G401.6 (cell line): ENCODE data around the gene SKA2.
A peak's percentile ranks its signal among the peaks of the same experiment; 100 is the strongest.
"Not testable (repeated sequence)": the region's sequence is repeated elsewhere in the genome, so short reads cannot be mapped to it uniquely, and the experiment has no call there.

ENCODE experiments used
- FAIRE-seq: peaks from 2 replicates; lab custom pipeline; 2012; peaks lifted over from hg19 to GRCh38; lab: Jason Lieb, UNC

SKA2 gene

GRCh38 chr17:59151591-59151990, 3.4 kb downstream of the SKA2 start:
- no peak for FAIRE-seq

GRCh38 chr17:59151006-59151405, 4.0 kb downstream of the SKA2 start:
- FAIRE-seq = no peak

GRCh38 chr17:59149841-59150511, 5.0 kb downstream of the SKA2 start:
- FAIRE-seq = no peak

- no peak for FAIRE-seq
Measured at GRCh38 chr17:59149051-59149450, 5.9 kb downstream of the SKA2 start.

GRCh38 chr17:59145571-59146096, 9.4 kb downstream of the SKA2 start:
- FAIRE-seq = no peak

GRCh38 chr17:59141860-59142259, 13.1 kb downstream of the SKA2 start:
- FAIRE-seq = no peak

GRCh38 chr17:59139939-59140338, 15.0 kb downstream of the SKA2 start:
- no peak for FAIRE-seq

GRCh38 chr17:59138339-59138738, 16.6 kb downstream of the SKA2 start:
- not testable (repeated sequence) for FAIRE-seq

GRCh38 chr17:59131131-59131530, 23.9 kb downstream of the SKA2 start:
- peak; percentile 62 for FAIRE-seq

GRCh38 chr17:59129814-59130213, 25.2 kb downstream of the SKA2 start:
- no peak for FAIRE-seq

- FAIRE-seq = no peak
Measured at GRCh38 chr17:59126809-59127417, 28.1 kb downstream of the SKA2 start.

GRCh38 chr17:59124665-59125064, 30.3 kb downstream of the SKA2 start:
- no peak for FAIRE-seq

GRCh38 chr17:59121901-59122480, 33.0 kb downstream of the SKA2 start:
- FAIRE-seq = no peak

- no peak for FAIRE-seq
Measured at GRCh38 chr17:59115474-59115873, 39.5 kb downstream of the SKA2 start.

- no peak for FAIRE-seq
Measured at GRCh38 chr17:59111539-59111938, 43.4 kb downstream of the SKA2 start.

GRCh38 chr17:59110973-59111372, 44.0 kb downstream of the SKA2 start:
- no peak for FAIRE-seq

- no peak for FAIRE-seq
Measured at GRCh38 chr17:59108400-59109102, 46.4 kb downstream of the SKA2 start.

- no peak for FAIRE-seq
Measured at GRCh38 chr17:59107306-59107670, 47.7 kb downstream of the SKA2 start.

GRCh38 chr17:59106463-59107305, 48.3 kb downstream of the SKA2 start, which contains the start of gene TRIM37:
TSS of gene TRIM37 (minus strand) at chr17:59106880. CDS start at chr17:59106461, 419 bp downstream.
- FAIRE-seq = peak; percentile 97

- FAIRE-seq = no peak
Measured at GRCh38 chr17:59105852-59106462, 49.0 kb downstream of the SKA2 start.

- no peak for FAIRE-seq
Measured at GRCh38 chr17:59101178-59101577, 53.8 kb downstream of the SKA2 start.
